HepG2 (cell line): ENCODE data around the gene KIF19. TPM values are rescaled to one million over a fixed set of nuclear protein-coding genes. Genes with fewer than 3 reads are reported as not detected.

ENCODE experiments used
- ARID4A ChIP-seq: sonication (generic); formaldehyde crosslinking; IDR thresholded peaks from 2 replicates; pipeline ENCODE4 v1.5.0; 2020; ENCODE audit warnings: mild to moderate bottlenecking, missing genetic modification reagents, borderline replicate concordance
- CBFB ChIP-seq: sonication (generic); formaldehyde crosslinking; IDR thresholded peaks from 2 replicates; pipeline ENCODE4 v1.4.0; 2020; ENCODE audit warnings: missing genetic modification reagents
- CREB1 ChIP-seq, 2 experiments: fragments of 450-650 bp in 1 of 2; IDR thresholded peaks; 2 replicates each; pipeline ENCODE4 v1.6.1; 2016 to 2017; ENCODE audit warnings: control low read depth in 1 of 2, mild to moderate bottlenecking in 1 of 2, missing compliant biosample characterization in 1 of 2, missing genetic modification characterization in 1 of 2
- FOSL1 ChIP-seq: sonication (generic); formaldehyde crosslinking; IDR thresholded peaks from 2 replicates; pipeline ENCODE4 v1.9.0; 2021; ENCODE audit warnings: missing genetic modification reagents, borderline replicate concordance
- GPBP1L1 ChIP-seq: sonication (generic); formaldehyde crosslinking; IDR thresholded peaks from 2 replicates; pipeline ENCODE4 v1.5.0; 2020; ENCODE audit warnings: mild to moderate bottlenecking, missing genetic modification reagents
- GZF1 ChIP-seq: sonication (generic); formaldehyde crosslinking; IDR thresholded peaks from 2 replicates; pipeline ENCODE4 v1.5.1; 2020; ENCODE audit warnings: mild to moderate bottlenecking, missing genetic modification reagents
- HBP1 ChIP-seq: IDR thresholded peaks from 2 replicates; pipeline ENCODE4 v1.6.1; 2016; ENCODE audit warnings: low read depth, control low read depth
- HMG20B ChIP-seq: conservative IDR thresholded peaks from 2 replicates; pipeline ENCODE4 v1.6.1; 2016; ENCODE audit warnings: missing genetic modification reagents, missing compliant biosample characterization
- HNF4A ChIP-seq: sonication (generic); formaldehyde crosslinking; IDR thresholded peaks from 2 replicates; pipeline ENCODE4 v1.4.0; 2020; ENCODE audit warnings: missing genetic modification reagents
- JARID2 ChIP-seq: sonication (generic); formaldehyde crosslinking; IDR thresholded peaks from 2 replicates; pipeline ENCODE4 v1.8.1; 2023; ENCODE audit warnings: missing genetic modification reagents, inconsistent platforms; ENCODE audit not compliant: insufficient replicate concordance
- MAFK ChIP-seq, 2 experiments: IDR thresholded peaks in 1 of 2; conservative IDR thresholded peaks in 1 of 2; 2 replicates each; pipeline ENCODE4 v1.6.1; 2011; ENCODE audit warnings: improper control_type of control experiment in 2 of 2, low read length in 2 of 2
- PAX8 ChIP-seq: sonication (generic); formaldehyde crosslinking; IDR thresholded peaks from 2 replicates; pipeline ENCODE4 v1.8.0; 2022; ENCODE audit warnings: mild to moderate bottlenecking, missing genetic modification reagents, borderline replicate concordance
- SETDB1 ChIP-seq: sonication (generic); formaldehyde crosslinking; IDR thresholded peaks from 2 replicates; pipeline ENCODE4 v1.5.1; 2020; ENCODE audit warnings: missing genetic modification reagents, mild to moderate bottlenecking, borderline replicate concordance
- TCF7 ChIP-seq: sonication (generic); IDR thresholded peaks from 2 replicates; pipeline ENCODE4 v1.6.1; 2016; ENCODE audit warnings: antibody characterized with exemption, low read depth
- ZBTB20 ChIP-seq: sonication (generic); formaldehyde crosslinking; IDR thresholded peaks from 2 replicates; pipeline ENCODE4 v1.8.1; 2023; ENCODE audit warnings: missing genetic modification reagents, low read depth, mild to moderate bottlenecking, borderline replicate concordance
- ZEB1 ChIP-seq: IDR thresholded peaks from 2 replicates; pipeline ENCODE4 v1.6.1; 2012; ENCODE audit warnings: mild to moderate bottlenecking, low read depth, inconsistent platforms; ENCODE audit not compliant: insufficient replicate concordance
- ZNF331 ChIP-seq: sonication (generic); formaldehyde crosslinking; IDR thresholded peaks from 2 replicates; pipeline ENCODE4 v1.4.0; 2020; ENCODE audit warnings: missing genetic modification reagents
- ZNF432 ChIP-seq: sonication (generic); formaldehyde crosslinking; IDR thresholded peaks from 2 replicates; pipeline ENCODE4 v1.5.0; 2020; ENCODE audit warnings: missing genetic modification reagents, mild to moderate bottlenecking, borderline replicate concordance
- ZNF530 ChIP-seq: sonication (generic); formaldehyde crosslinking; IDR thresholded peaks from 2 replicates; pipeline ENCODE4 v1.5.0; 2020; ENCODE audit warnings: low read depth, mild to moderate bottlenecking, missing genetic modification reagents
- ZNF841 ChIP-seq: sonication (generic); formaldehyde crosslinking; IDR thresholded peaks from 2 replicates; pipeline ENCODE4 v1.8.1; 2023; ENCODE audit warnings: missing genetic modification reagents, borderline replicate concordance
- polyA plus RNA-seq, 8 experiments: library from polyadenylated mRNA; depleted of rRNA in 3 of 8; stranded (reverse) in 7 of 8; unstranded in 1 of 8; fragments of >200 nt; fragmentation: Illumina TruSeq in 4 of 8; extraction: Trizol in 4 of 8; gene quantifications; 2 replicates each; pipeline versions ENCODE4 v1.2.1 to v1.2.3, GENCODE V29; 2011 to 2016; ENCODE audit warnings: low read depth in 4 of 8, missing spikeins in 1 of 8, mixed read lengths in 1 of 8; ENCODE audit not compliant: insufficient read depth in 1 of 8
- total RNA-seq, 5 experiments: library from RNA; depleted of rRNA; stranded (reverse); fragments of >200 nt; fragmentation: Illumina TruSeq; extraction: Trizol; gene quantifications; 2 replicates each; pipeline ENCODE4 v1.2.3, GENCODE V29; 2016; ENCODE audit warnings: low read depth in 1 of 5

KIF19 gene
- total and polyA plus RNA-seq, 2 of the 13 experiments (the other 11 are each of a cell fraction or from before 2014, with no cell fraction given), result not detected

- no peak for TF ChIP-seq ARID4A (CRISPR knock-in tag)
- TF ChIP-seq HNF4A (CRISPR knock-in tag), result peak; percentile 77
- TF ChIP-seq PAX8 (CRISPR knock-in tag), result no peak
- TF ChIP-seq CBFB, result no peak
- no peak for TF ChIP-seq GPBP1L1 (CRISPR knock-in tag)
- no peak for TF ChIP-seq HMG20B
- no peak for TF ChIP-seq ZNF530 (CRISPR knock-in tag)
- no peak for TF ChIP-seq CREB1 (IDR thresholded peaks at IDR 0.05)
- TF ChIP-seq CREB1 (CRISPR knock-in tag; IDR thresholded peaks at IDR 0.05), result no peak
- no peak for TF ChIP-seq ZNF841 (CRISPR knock-in tag)
- TF ChIP-seq TCF7, result peak; percentile 13; the same call in 1 of the 2 replicates
- TF ChIP-seq ZEB1, result no peak
- no peak for TF ChIP-seq HBP1
- TF ChIP-seq GZF1 (CRISPR knock-in tag), result no peak
- no peak for TF ChIP-seq ZNF432 (CRISPR knock-in tag)
- TF ChIP-seq FOSL1 (CRISPR knock-in tag), result no peak
- no peak for TF ChIP-seq ZBTB20
- TF ChIP-seq JARID2 (CRISPR knock-in tag), result peak; percentile 82
- TF ChIP-seq SETDB1 (CRISPR knock-in tag), result no peak
- TF ChIP-seq MAFK (conservative IDR thresholded peaks at IDR 0.05 in 1 of 2, IDR thresholded peaks at IDR 0.05 in 1 of 2; ENCODE audit: low read length in 2 of 2), result no peak
- 0 out of 2 replicates have a peak, but pooled peaks have one; percentile 45 for TF ChIP-seq ZNF331
Measured at GRCh38 chr17:74379495-74380085, 53.6 kb downstream of the KIF19 start (continued).
